ENCODE measurements around the gene TNFRSF1B. TPM values are rescaled to one million over a fixed set of nuclear protein-coding genes. Genes with fewer than 3 reads are reported as not detected.
A peak's percentile ranks its signal among the peaks of the same experiment; 100 is the strongest.

Gene TNFRSF1B
- total RNA-seq, 2 donors from 2014 or later = 17.0 to 25.6 TPM

DNA sequence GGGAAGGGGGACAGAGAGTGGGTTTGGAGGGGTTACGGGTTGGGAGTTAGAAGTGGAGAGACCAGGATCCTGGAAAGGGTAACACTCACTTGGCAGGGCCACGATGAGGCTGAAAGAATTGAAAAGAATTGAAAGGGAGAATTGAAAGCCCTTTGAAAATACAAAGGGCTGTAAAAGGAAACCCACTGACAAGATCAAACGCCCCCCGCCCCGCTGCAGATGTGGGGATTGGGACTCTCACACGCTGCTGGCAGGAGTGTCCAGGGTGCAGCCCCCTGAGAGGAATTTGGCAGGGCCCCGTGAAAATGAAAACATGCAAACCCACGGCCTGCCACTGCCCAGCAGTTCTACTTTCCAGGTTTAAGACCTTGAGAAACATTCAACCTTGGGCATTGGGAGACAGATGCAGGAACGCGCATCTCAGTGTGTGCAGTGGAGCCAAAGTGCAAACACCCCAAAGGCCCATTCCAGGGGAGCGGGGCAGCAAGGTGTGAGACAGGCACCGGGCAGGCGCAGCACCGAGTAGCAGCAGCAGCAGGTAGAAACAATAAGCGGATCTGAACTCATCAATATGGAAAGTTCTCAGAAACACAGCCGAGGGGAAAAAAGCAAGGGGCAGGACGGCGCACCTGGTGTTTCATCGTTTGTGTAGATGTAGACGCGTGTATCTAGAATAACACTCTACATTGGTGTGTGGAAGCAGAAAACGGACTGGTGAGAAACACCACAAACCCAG is 8.3 kb upstream of the TNFRSF1B start:
- Histone ChIP-seq H3K27me3 (no peaks in the 10 kb centered on the region), H3K27ac (peak overlapping the region in 1 of 2 donors; percentile 7), H3K4me1 (peaks cover 0 to 29% of the 10 kb centered on the region in 2 donors), H3K9me3 (no peaks in the 10 kb centered on the region), H3K36me3 (no peaks in the 10 kb centered on the region), H3K4me3 (no peak overlapping the region)
- no peak for TF ChIP-seq CTCF (IDR thresholded peaks at IDR 0.05)
- no peak for DNase-seq (ENCODE audit: low spot score)

DNA sequence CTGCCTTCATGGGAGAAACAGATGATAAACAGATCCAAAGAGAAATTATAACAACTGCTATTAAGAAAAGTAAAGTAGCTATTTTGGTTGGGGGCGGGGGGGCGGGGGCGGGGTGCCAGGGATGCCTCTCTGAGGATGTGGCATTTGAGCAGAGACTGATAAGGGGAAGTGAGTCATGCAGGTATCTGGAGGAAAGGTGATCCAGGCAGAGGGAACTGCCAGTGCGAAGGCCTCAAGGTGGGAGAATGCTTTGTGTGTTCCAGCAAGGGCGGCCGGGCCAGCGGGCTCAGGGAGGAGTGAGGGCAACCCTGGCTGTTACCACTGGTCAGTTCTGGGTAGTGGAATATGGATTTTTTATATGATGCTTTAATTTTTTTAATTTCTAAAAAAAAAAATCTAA is 7.0 kb upstream of the TNFRSF1B start:
- Histone ChIP-seq H3K9me3 (no peaks in the 10 kb centered on the region), H3K36me3 (no peaks in the 10 kb centered on the region), H3K4me1 (peaks cover 0 to 31% of the 10 kb centered on the region in 2 donors), H3K4me3 (no peak overlapping the region), H3K27me3 (no peaks in the 10 kb centered on the region), H3K27ac (no peak overlapping the region)
- no peak for DNase-seq (ENCODE audit: low spot score)
- no peak for TF ChIP-seq CTCF (IDR thresholded peaks at IDR 0.05)

DNA sequence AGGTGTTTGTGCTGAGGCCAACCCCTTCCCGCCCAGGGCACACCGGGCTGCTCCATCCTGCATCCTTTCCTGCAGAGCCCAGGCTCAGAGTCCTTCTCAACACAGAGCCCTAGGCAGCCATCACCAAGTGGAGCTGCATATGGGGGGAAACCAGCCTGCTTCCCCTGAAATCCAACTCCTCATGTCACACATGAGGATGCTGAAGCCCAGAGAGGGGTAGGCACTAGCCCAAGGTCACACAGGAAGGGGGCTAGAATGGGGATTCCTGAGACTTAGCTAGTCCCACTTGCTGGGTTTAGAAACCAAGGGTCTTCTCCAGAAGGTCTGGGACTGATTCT is 5.5 kb upstream of the TNFRSF1B start:
- Histone ChIP-seq H3K4me1 (peaks cover 0 to 32% of the 10 kb centered on the region in 2 donors), H3K9me3 (no peaks in the 10 kb centered on the region), H3K27ac (peak overlapping the region; percentile 70 to 75), H3K27me3 (no peaks in the 10 kb centered on the region), H3K36me3 (no peaks in the 10 kb centered on the region), H3K4me3 (no peak overlapping the region)
- TF ChIP-seq CTCF (IDR thresholded peaks at IDR 0.05) = no peak
- no peak for DNase-seq (ENCODE audit: low spot score)

GRCh38 chr1:12161662-12162458 is 4.9 kb upstream of the TNFRSF1B start:
- H3K4me1 ChIP-seq = peaks cover 0 to 37% of the 10 kb centered on the region in 2 donors
- H3K4me3 ChIP-seq = no peak overlapping the region
- TF ChIP-seq CTCF (IDR thresholded peaks at IDR 0.05) = no peak
- peak overlapping the region; percentile 70 to 75 for H3K27ac ChIP-seq
- DNase-seq (ENCODE audit: low spot score) = peak; percentile 97
- no peaks in the 10 kb centered on the region for H3K9me3 ChIP-seq
- no peaks in the 10 kb centered on the region for H3K36me3 ChIP-seq
- H3K27me3 ChIP-seq = no peaks in the 10 kb centered on the region

DNA sequence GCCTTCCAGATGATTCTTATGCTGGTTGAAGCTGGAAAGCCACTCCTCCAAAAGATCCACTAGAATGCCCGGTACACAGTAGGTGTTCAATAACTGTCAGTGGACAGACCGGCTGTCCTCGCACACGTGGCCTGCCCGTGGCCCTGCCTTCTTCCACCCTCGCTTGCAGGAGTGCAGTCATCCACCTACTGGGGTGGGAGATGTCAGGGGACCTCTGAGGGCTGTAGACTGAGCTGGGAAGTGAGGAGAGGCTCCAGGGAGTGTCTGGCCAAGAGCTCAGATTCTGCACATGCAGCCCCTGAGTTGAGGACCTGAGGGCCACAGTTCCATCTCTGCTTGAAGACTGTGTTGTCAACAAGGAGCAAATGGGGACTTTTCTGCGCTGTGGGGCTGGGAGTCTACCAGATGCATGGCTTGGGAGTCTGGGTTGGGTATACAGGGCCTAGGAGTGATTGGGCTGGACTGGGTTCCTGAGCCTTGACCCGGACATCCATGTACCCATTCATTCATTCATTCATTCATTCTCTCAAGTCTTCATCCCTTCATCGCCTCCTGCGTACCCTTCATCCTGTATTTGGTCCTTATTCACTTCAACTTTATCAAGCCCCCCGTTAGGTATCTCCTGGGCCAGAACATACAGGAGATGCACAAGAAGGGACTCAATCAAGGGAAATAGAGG is 4.2 kb upstream of the TNFRSF1B start:
- H3K4me1 ChIP-seq = peaks cover 0 to 37% of the 10 kb centered on the region in 2 donors
- no peaks in the 10 kb centered on the region for H3K9me3 ChIP-seq
- H3K27ac ChIP-seq = peak overlapping the region; percentile 70 to 75
- no peaks in the 10 kb centered on the region for H3K36me3 ChIP-seq
- H3K27me3 ChIP-seq = no peaks in the 10 kb centered on the region
- no peak for TF ChIP-seq CTCF (IDR thresholded peaks at IDR 0.05)
- no peak for DNase-seq (ENCODE audit: low spot score)
- H3K4me3 ChIP-seq = no peak overlapping the region
